ENCODE measurements around the gene VRK3. TPM values are rescaled to one million over a fixed set of nuclear protein-coding genes. Genes with fewer than 3 reads are reported as not detected.

VRK3 gene
- total RNA-seq, 2 experiments from 2014 or later: 81.2 to 82.1 TPM

- no peaks in the 10 kb centered on the region for H3K9me3 Mint-ChIP-seq
- H3K4me1 Mint-ChIP-seq: peaks cover 16% of the 10 kb centered on the region
- H3K36me3 Mint-ChIP-seq: peaks cover 25% of the 10 kb centered on the region
- DNase-seq (no peak), ATAC-seq (ENCODE audit: low read depth) (no peak)
- POLR2A ChIA-PET: no interaction called here
- no peak overlapping the region for H3K27ac Mint-ChIP-seq
- no peaks in the 10 kb centered on the region for H3K27me3 Mint-ChIP-seq
- no peak overlapping the region for H3K4me3 Mint-ChIP-seq
Measured at GRCh38 chr19:49999371-50000010, 25.7 kb downstream of the VRK3 start.

GRCh38 chr19:49997709-49998108 lies 27.5 kb downstream of the VRK3 start:
- H3K27ac Mint-ChIP-seq: no peak overlapping the region

GRCh38 chr19:49988433-49988832 lies 36.7 kb downstream of the VRK3 start:
- no peaks in the 10 kb centered on the region for H3K27me3 Mint-ChIP-seq
- no peaks in the 10 kb centered on the region for H3K9me3 Mint-ChIP-seq
- POLR2A ChIA-PET: interaction anchor here (2.6 kb wide), 1 partner anchor 59 kb away, joined by 9 read pairs; the partner anchor contains the start of genes ATF5 and NUP62
- no peak for DNase-seq
- no peak overlapping the region for H3K27ac Mint-ChIP-seq
- H3K4me1 Mint-ChIP-seq: peaks cover 6% of the 10 kb centered on the region
- peaks cover 18% of the 10 kb centered on the region for H3K36me3 Mint-ChIP-seq
- no peak for ATAC-seq (ENCODE audit: low read depth)
- no peak overlapping the region for H3K4me3 Mint-ChIP-seq

More at GRCh38 chr19:49997709-49998108, 27.5 kb downstream of the VRK3 start:
- ATAC-seq (ENCODE audit: low read depth): peak; percentile 47
- Mint-ChIP-seq H3K4me3 (no peak overlapping the region), H3K9me3 (no peaks in the 10 kb centered on the region), H3K27me3 (no peaks in the 10 kb centered on the region), H3K36me3 (peaks cover 19% of the 10 kb centered on the region), H3K4me1 (peaks cover 3% of the 10 kb centered on the region)
- POLR2A ChIA-PET: interaction anchor here (0.6 kb wide), 1 partner anchor 298 kb away, joined by 3 read pairs; no protein-coding TSS in a partner anchor
- no peak for DNase-seq

- POLR2A ChIA-PET: interaction anchor here (0.7 to 2.6 kb wide), 2 partner anchors 14 to 59 kb away, joined by 4 to 9 read pairs; partner anchors contain the start of genes ATF5 and NUP62
- H3K4me3 Mint-ChIP-seq: no peak overlapping the region
Measured at GRCh38 chr19:49988007-49988406, 37.2 kb downstream of the VRK3 start.

DNA sequence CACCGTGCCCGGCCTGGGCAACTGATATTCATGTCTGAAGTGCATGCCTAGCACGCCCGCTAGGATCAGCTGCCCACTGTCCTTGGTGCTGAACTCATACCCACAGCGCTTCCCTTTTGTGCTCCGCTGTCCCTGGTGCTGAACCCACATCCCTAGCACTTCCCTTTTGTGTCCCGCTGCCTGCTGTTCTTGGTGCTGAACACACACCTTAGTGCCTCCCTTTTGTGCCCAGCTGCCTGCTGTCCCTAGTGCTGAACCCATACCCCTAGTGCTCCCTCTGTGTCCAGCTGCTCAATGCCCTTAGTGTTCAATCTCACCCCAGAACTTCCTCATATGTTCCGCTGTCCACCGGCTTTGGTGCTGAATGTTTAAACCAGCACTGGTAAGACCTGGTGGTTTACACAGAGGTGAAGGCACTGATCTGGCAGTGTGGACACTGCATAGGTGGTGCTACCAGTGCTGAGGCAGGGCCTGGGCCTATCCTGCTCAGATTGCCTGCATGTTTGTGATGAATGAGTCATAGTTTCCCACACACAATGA lies 37.9 kb downstream of the VRK3 start:
- ATAC-seq (ENCODE audit: low read depth): peak; percentile 75
- no peak overlapping the region for H3K4me3 Mint-ChIP-seq
- peaks cover 14% of the 10 kb centered on the region for H3K36me3 Mint-ChIP-seq
- H3K27me3 Mint-ChIP-seq: no peaks in the 10 kb centered on the region
- H3K9me3 Mint-ChIP-seq: no peaks in the 10 kb centered on the region
- peak; percentile 87 for DNase-seq
- H3K27ac Mint-ChIP-seq: no peak overlapping the region
- H3K4me1 Mint-ChIP-seq: peaks cover 6% of the 10 kb centered on the region
- POLR2A ChIA-PET: interaction anchor here (0.7 to 2.6 kb wide), 3 partner anchors 15 to 165 kb away, joined by 4 to 9 read pairs (median 6); partner anchors contain the start of genes ATF5 and NUP62

More at GRCh38 chr19:49988007-49988406, 37.2 kb downstream of the VRK3 start:
- DNase-seq: no peak
- Mint-ChIP-seq H3K27ac (no peak overlapping the region), H3K36me3 (peaks cover 18% of the 10 kb centered on the region), H3K27me3 (no peaks in the 10 kb centered on the region), H3K4me1 (peaks cover 6% of the 10 kb centered on the region), H3K9me3 (no peaks in the 10 kb centered on the region)
- no peak for ATAC-seq (ENCODE audit: low read depth)

DNA sequence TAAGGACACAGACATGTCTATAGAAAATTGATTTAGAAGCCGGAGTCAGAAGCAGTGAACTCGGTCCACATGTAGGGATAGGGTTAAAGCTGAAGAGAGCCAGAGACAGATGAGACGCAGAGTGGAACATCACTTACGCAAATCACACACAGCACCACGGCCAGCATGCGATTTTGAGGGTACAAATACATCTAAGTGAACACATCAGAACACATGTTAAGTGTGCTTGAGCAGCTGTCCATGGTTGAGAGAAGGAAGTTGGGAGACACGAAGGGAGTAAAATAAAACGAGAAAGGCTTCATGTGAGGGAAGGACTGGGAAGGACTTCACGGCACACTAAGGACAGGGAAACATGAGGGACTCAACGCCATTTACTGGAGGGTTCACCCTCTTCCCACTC lies 38.8 kb downstream of the VRK3 start:
- Mint-ChIP-seq H3K36me3 (peaks cover 17% of the 10 kb centered on the region), H3K27me3 (no peaks in the 10 kb centered on the region), H3K4me1 (peaks cover 6% of the 10 kb centered on the region), H3K27ac (no peak overlapping the region), H3K9me3 (no peaks in the 10 kb centered on the region), H3K4me3 (no peak overlapping the region)
- ATAC-seq (ENCODE audit: low read depth) (no peak), DNase-seq (no peak)
- POLR2A ChIA-PET: interaction anchor here (2.6 kb wide), 1 partner anchor 57 kb away, joined by 9 read pairs; the partner anchor contains the start of genes ATF5 and NUP62

GRCh38 chr19:49985871-49986270 lies 39.3 kb downstream of the VRK3 start:
- Mint-ChIP-seq H3K9me3 (no peaks in the 10 kb centered on the region), H3K27me3 (no peaks in the 10 kb centered on the region), H3K4me3 (no peak overlapping the region), H3K4me1 (peaks cover 6% of the 10 kb centered on the region), H3K27ac (no peak overlapping the region), H3K36me3 (peaks cover 14% of the 10 kb centered on the region)
- ATAC-seq (ENCODE audit: low read depth): no peak
- DNase-seq: no peak
- POLR2A ChIA-PET: interaction anchor here (0.8 to 2.6 kb wide), 2 partner anchors 56 to 57 kb away, joined by 3 to 9 read pairs; partner anchors contain the start of genes ATF5 and NUP62

DNA sequence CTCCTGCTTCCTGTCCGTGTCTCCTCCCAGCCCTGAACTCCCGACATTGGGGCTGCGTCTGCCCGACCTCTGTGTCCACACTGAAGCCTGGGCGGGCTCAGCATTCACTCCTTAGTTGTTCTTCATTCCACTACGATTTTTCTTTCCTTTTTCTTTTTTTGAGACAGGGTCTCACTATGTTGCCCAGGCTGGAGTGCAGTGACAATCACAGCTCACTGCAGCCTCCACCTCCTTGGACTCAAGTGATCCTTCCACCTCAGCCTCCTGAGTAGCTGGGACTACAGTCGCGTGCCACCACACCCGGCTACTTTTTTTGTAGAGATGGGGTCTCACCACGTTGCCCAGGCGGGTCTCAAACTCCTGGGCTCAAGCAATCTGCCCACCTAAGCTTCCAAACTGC lies 40.7 kb downstream of the VRK3 start:
- DNase-seq (no peak), ATAC-seq (ENCODE audit: low read depth) (no peak)
- POLR2A ChIA-PET: interaction anchor here (0.7 kb wide), 1 partner anchor 20 kb away, joined by 3 read pairs; no protein-coding TSS in a partner anchor
- Mint-ChIP-seq H3K27me3 (no peaks in the 10 kb centered on the region), H3K9me3 (no peaks in the 10 kb centered on the region), H3K4me1 (peaks cover 6% of the 10 kb centered on the region), H3K27ac (no peak overlapping the region), H3K4me3 (no peak overlapping the region), H3K36me3 (peaks cover 13% of the 10 kb centered on the region)

GRCh38 chr19:49983645-49984229 lies 41.4 kb downstream of the VRK3 start:
- Mint-ChIP-seq H3K27ac (no peak overlapping the region), H3K4me3 (no peak overlapping the region), H3K27me3 (no peaks in the 10 kb centered on the region), H3K36me3 (peaks cover 12% of the 10 kb centered on the region), H3K9me3 (no peaks in the 10 kb centered on the region), H3K4me1 (peaks cover 6% of the 10 kb centered on the region)
- POLR2A ChIA-PET: no interaction called here
- ATAC-seq (ENCODE audit: low read depth) (peak; percentile 60), DNase-seq (peak; percentile 73)

GRCh38 chr19:49981603-49982593 lies 43.3 kb downstream of the VRK3 start:
- POLR2A ChIA-PET: no interaction called here
- no peak for ATAC-seq (ENCODE audit: low read depth)
- H3K27ac Mint-ChIP-seq: no peak overlapping the region
- no peaks in the 10 kb centered on the region for H3K9me3 Mint-ChIP-seq
- H3K4me3 Mint-ChIP-seq: no peak overlapping the region
- H3K4me1 Mint-ChIP-seq: no peaks in the 10 kb centered on the region
- no peaks in the 10 kb centered on the region for H3K27me3 Mint-ChIP-seq
- H3K36me3 Mint-ChIP-seq: peaks cover 3% of the 10 kb centered on the region
- DNase-seq: no peak

- ATAC-seq (ENCODE audit: low read depth): no peak
- POLR2A ChIA-PET: no interaction called here
- H3K4me3 Mint-ChIP-seq: no peak overlapping the region
- no peaks in the 10 kb centered on the region for H3K27me3 Mint-ChIP-seq
- no peaks in the 10 kb centered on the region for H3K9me3 Mint-ChIP-seq
- no peaks in the 10 kb centered on the region for H3K4me1 Mint-ChIP-seq
- DNase-seq: no peak
- H3K36me3 Mint-ChIP-seq: peaks cover 5% of the 10 kb centered on the region
- H3K27ac Mint-ChIP-seq: no peak overlapping the region
Measured at GRCh38 chr19:49978324-49978723, 46.8 kb downstream of the VRK3 start.

DNA sequence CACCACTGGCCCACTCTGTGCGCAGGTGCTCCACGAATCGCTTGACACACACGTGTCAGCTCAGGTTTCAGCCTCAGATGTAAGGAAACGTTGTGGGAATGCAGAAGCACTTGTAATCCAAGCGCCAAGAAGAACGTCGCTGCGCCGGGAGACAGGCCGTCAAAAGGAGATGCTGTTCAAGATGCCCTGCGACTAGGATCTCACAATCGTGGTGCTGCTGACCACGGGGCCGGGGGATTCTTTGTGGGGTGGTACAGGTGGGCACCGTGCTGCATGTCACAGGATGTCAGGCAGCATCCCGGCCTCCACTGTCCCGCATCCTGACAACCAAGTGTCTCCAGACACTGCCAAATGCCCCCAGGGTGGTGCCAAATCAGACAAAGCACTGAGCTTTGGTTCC lies 47.3 kb downstream of the VRK3 start:
- H3K27me3 Mint-ChIP-seq: no peaks in the 10 kb centered on the region
- no peak overlapping the region for H3K4me3 Mint-ChIP-seq
- H3K36me3 Mint-ChIP-seq: peaks cover 5% of the 10 kb centered on the region
- no peak for ATAC-seq (ENCODE audit: low read depth)
- H3K27ac Mint-ChIP-seq: no peak overlapping the region
- no peak for DNase-seq
- H3K4me1 Mint-ChIP-seq: no peaks in the 10 kb centered on the region
- POLR2A ChIA-PET: no interaction called here
- H3K9me3 Mint-ChIP-seq: no peaks in the 10 kb centered on the region

DNA sequence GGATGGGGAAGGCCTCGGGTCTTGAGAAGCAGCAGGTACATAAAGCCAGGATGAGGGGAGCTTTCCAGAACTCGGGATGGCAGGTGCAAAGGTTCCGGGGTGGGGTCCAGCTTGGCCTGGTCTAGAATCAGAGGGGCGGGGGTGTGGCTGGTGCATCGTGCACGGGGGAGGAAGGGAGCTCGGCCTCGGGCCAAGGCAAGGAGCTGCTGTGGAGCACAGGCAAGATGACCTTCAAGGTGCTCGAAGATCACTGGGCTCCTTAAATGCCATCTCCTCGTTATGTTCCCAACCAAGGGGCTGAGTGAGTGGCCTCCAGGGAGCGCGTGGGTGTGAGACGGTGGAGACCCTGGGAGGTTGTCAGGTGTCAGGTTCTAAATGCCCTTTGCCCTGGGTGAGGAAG lies 48.1 kb downstream of the VRK3 start:
- Mint-ChIP-seq H3K4me3 (no peak overlapping the region), H3K27me3 (no peaks in the 10 kb centered on the region), H3K4me1 (no peaks in the 10 kb centered on the region), H3K36me3 (peaks cover 5% of the 10 kb centered on the region), H3K27ac (no peak overlapping the region), H3K9me3 (no peaks in the 10 kb centered on the region)
- no peak for ATAC-seq (ENCODE audit: low read depth)
- DNase-seq: no peak
- POLR2A ChIA-PET: no interaction called here
